GM12878 (cell line): ENCODE data around the gene NAALADL2. TPM values are rescaled to one million over a fixed set of nuclear protein-coding genes. Genes with fewer than 3 reads are reported as not detected.

Experiments used
- ATAC-seq: fragments of 200-7000 bp; cut with Tn5 transposase; 3 replicates; pipeline ENCODE4 v1.9.1; 2020; ENCODE audit warnings: mild to moderate bottlenecking, moderate library complexity
- BruUV-seq: library from RNA; stranded (reverse); fragments of 400-500 nt; replicated peaks from 2 replicates; lab custom pipeline; 2021; lab: Mats Ljungman, UMichigan
- CTCF ChIA-PET: fragments of 300-600 bp; sonication (Branson Sonifier 250); formaldehyde crosslinking; extraction: SDS; loops from one replicate; lab custom pipeline; 2021; ENCODE audit warnings: inconsistent platforms; lab: Yijun Ruan, JAX
- POLR2A ChIA-PET: fragments of 350-600 bp; formaldehyde crosslinking; extraction: SDS; loops from one replicate; lab custom pipeline; 2021; ENCODE audit warnings: inconsistent platforms; lab: Charles Lee
- RAD21 ChIA-PET: fragments of 300-600 bp; sonication (Branson Sonifier 250); formaldehyde crosslinking; loops from one replicate; lab custom pipeline; 2023; ENCODE audit warnings: antibody characterized with exemption; ENCODE audit not compliant: unreplicated experiment; lab: Charles Lee
- SMC1A ChIA-PET: fragments of 300-600 bp; sonication (Branson Sonifier 250); formaldehyde crosslinking; loops from one replicate; lab custom pipeline; 2023; ENCODE audit not compliant: unreplicated experiment, uncharacterized antibody; lab: Charles Lee
- DNase-seq: peaks from one replicate; pipeline ENCODE4 v3.0.0-alpha.2; 2011; ENCODE audit warnings: low read depth, low spot score
- FAIRE-seq: peaks from 3 replicates; lab custom pipeline; 2011; peaks lifted over from hg19 to GRCh38; lab: Jason Lieb, UNC
- H2AFZ ChIP-seq: 2 replicates; pipeline ENCODE4 v1.6.0; 2011; ENCODE audit warnings: low read depth, low read length, control low read depth; ENCODE audit not compliant: control insufficient read depth
- H3K27ac ChIP-seq: 2 replicates; pipeline ENCODE4 v1.5.1; 2011; ENCODE audit warnings: control low read depth; ENCODE audit not compliant: control insufficient read depth, insufficient read depth
- H3K27me3 ChIP-seq, 2 experiments: replicated peaks in 1 of 2; 2 replicates each; pipeline versions ENCODE4 v1.6.0 to v1.6.1; 2011; ENCODE audit warnings: low read length in 1 of 2; ENCODE audit not compliant: control insufficient read depth in 2 of 2, insufficient read depth in 2 of 2
- H3K36me3 ChIP-seq, 2 experiments: 2 replicates each; pipeline ENCODE4 v1.5.1; 2011; ENCODE audit warnings: low read length in 1 of 2; ENCODE audit not compliant: control insufficient read depth in 2 of 2, insufficient read depth in 2 of 2
- H3K4me1 ChIP-seq: 2 replicates; pipeline ENCODE4 v1.6.1; 2011; ENCODE audit warnings: mild to moderate bottlenecking, low read length, moderate library complexity, mixed read lengths; ENCODE audit not compliant: control insufficient read depth, insufficient read depth
- H3K4me2 ChIP-seq: 2 replicates; pipeline ENCODE4 v1.6.0; 2011; ENCODE audit warnings: control low read depth; ENCODE audit not compliant: control insufficient read depth, insufficient read depth
- H3K4me3 ChIP-seq: fragments of 200-600 bp; sonication (generic); 2 replicates; pipeline ENCODE4 v1.5.1; 2016
- H3K79me2 ChIP-seq: 2 replicates; pipeline ENCODE4 v1.6.0; 2011; ENCODE audit warnings: low read length; ENCODE audit not compliant: control insufficient read depth, insufficient read depth
- H3K9ac ChIP-seq: 2 replicates; pipeline ENCODE4 v1.8.0; 2011; ENCODE audit warnings: low read length, control low read depth, mixed read lengths; ENCODE audit not compliant: control insufficient read depth, insufficient read depth
- H3K9me3 ChIP-seq: replicated peaks from 3 replicates; pipeline ENCODE4 v1.5.1; 2011; ENCODE audit warnings: mild to moderate bottlenecking, low read length; ENCODE audit not compliant: control insufficient read depth, insufficient read depth
- H4K20me1 ChIP-seq: 2 replicates; pipeline ENCODE4 v1.6.0; 2011; ENCODE audit not compliant: control insufficient read depth, insufficient read depth
- BHLHE40 ChIP-seq, 2 experiments: fragments of 450-650 bp in 1 of 2; IDR thresholded peaks; 2 replicates each; pipeline ENCODE4 v1.6.1; 2011 to 2017; ENCODE audit warnings: low read depth in 2 of 2, borderline replicate concordance in 1 of 2, improper control_type of control experiment in 1 of 2, low read length in 1 of 2, mild to moderate bottlenecking in 1 of 2
- BRCA1 ChIP-seq: IDR thresholded peaks from 2 replicates; pipeline ENCODE4 v1.6.1; 2011; ENCODE audit warnings: low read depth, low read length, improper control_type of control experiment
- MEF2A ChIP-seq: IDR thresholded peaks from 2 replicates; pipeline ENCODE4 v1.6.1; 2011; ENCODE audit warnings: low read depth, mild to moderate bottlenecking, low read length, moderate library complexity; ENCODE audit not compliant: insufficient read depth
- NFYA ChIP-seq: IDR thresholded peaks from 2 replicates; pipeline ENCODE4 v1.6.1; 2011; ENCODE audit warnings: low read depth, mild to moderate bottlenecking, low read length, improper control_type of control experiment, borderline replicate concordance
- NR2C2 ChIP-seq: IDR thresholded peaks from 2 replicates; pipeline ENCODE4 v1.6.1; 2011; ENCODE audit warnings: borderline replicate concordance, low read depth; ENCODE audit not compliant: control insufficient read depth, insufficient read length
- PAX5 ChIP-seq: IDR thresholded peaks from 2 replicates; pipeline ENCODE4 v1.6.1; 2011; ENCODE audit warnings: low read depth, low read length, borderline replicate concordance
- SREBF2 ChIP-seq: IDR thresholded peaks from 2 replicates; pipeline ENCODE4 v1.6.1; 2012; ENCODE audit warnings: mild to moderate bottlenecking, low read length
- STAT1 ChIP-seq: fragments of 450-650 bp; conservative IDR thresholded peaks from 2 replicates; pipeline ENCODE4 v1.6.1; 2014; ENCODE audit warnings: antibody characterized with exemption, mild to moderate bottlenecking
- TAF1 ChIP-seq: IDR thresholded peaks from 2 replicates; pipeline ENCODE4 v1.6.1; 2011; ENCODE audit warnings: mild to moderate bottlenecking, low read depth, low read length, borderline replicate concordance
- TCF7 ChIP-seq: IDR thresholded peaks from 2 replicates; pipeline ENCODE4 v1.6.1; 2014; ENCODE audit warnings: antibody characterized with exemption, borderline replicate concordance
- WRNIP1 ChIP-seq: IDR thresholded peaks from 2 replicates; pipeline ENCODE4 v1.6.1; 2011; ENCODE audit warnings: low read depth, low read length, improper control_type of control experiment, borderline replicate concordance
- WGBS: methylation state at CpG from one replicate; pipeline ENCODE4 v1.1.6; 2016; ENCODE audit warnings: low lambda C conversion rate; ENCODE audit not compliant: insufficient replicate concordance, insufficient coverage; ENCODE audit errors: missing lambda C conversion rate; 5-methylcytosine and 5-hydroxymethylcytosine counted together
- in situ Hi-C: fragments of 300-500 bp; cut with MboI; formaldehyde crosslinking; loops from 9 replicates; pipeline ENCODE4 v1.14.3; 2018; ENCODE audit warnings: mixed read lengths
- intact Hi-C: fragments of 100-400 bp; cut with micrococcal nuclease; formaldehyde crosslinking; loops from one replicate; pipeline ENCODE4 v1.14.2; 2022; ENCODE audit not compliant: unreplicated experiment
- polyA plus RNA-seq, 11 experiments: library from polyadenylated mRNA; depleted of rRNA in 4 of 11; unstranded in 6 of 11; stranded (reverse) in 5 of 11; fragments of >200 nt; fragmentation: Nextera tagmentation in 4 of 11; fragmentation: Illumina TruSeq in 1 of 11; extraction: Ambion mirVana in 4 of 11; extraction: Trizol in 1 of 11; gene quantifications; 1 replicate in 1 of 11; 2 replicates in 10 of 11; pipeline versions ENCODE4 v1.2.1 to v1.2.3, GENCODE V29; 2011 to 2016; ENCODE audit warnings: inconsistent platforms in 2 of 11, missing spikeins in 2 of 11, low read depth in 1 of 11
- total RNA-seq, 4 experiments: library from RNA; depleted of rRNA in 3 of 4; stranded (reverse); fragments of >200 nt in 3 of 4; fragmentation: Illumina TruSeq in 1 of 4; extraction: Trizol in 1 of 4; gene quantifications; 2 replicates each; pipeline versions ENCODE4 v1.2.1 to v1.2.3, GENCODE V29; 2013 to 2021
- TF ChIP-seq, protein P1 (sequence below): fragments of 450-650 bp; IDR thresholded peaks from 2 replicates; pipeline ENCODE4 v1.6.1; 2018; ENCODE audit warnings: borderline replicate concordance, mild to moderate bottlenecking; ENCODE audit not compliant: partially characterized antibody
- TF ChIP-seq, protein P2 (sequence below): fragments of 450-650 bp; IDR thresholded peaks from 2 replicates; pipeline ENCODE4 v1.6.1; 2016; ENCODE audit warnings: mild to moderate bottlenecking
- TF ChIP-seq, protein P3 (sequence below): IDR thresholded peaks from 2 replicates; pipeline ENCODE4 v1.6.1; 2011; ENCODE audit warnings: mild to moderate bottlenecking, low read depth, low read length, moderate library complexity; ENCODE audit not compliant: insufficient replicate concordance

Gene NAALADL2
- total and polyA plus RNA-seq, 10 of the 15 experiments (the other 5 are each of a cell fraction or from before 2014, with no cell fraction given) = 0.06 to 10.8 (median 0.46) TPM

DNA sequence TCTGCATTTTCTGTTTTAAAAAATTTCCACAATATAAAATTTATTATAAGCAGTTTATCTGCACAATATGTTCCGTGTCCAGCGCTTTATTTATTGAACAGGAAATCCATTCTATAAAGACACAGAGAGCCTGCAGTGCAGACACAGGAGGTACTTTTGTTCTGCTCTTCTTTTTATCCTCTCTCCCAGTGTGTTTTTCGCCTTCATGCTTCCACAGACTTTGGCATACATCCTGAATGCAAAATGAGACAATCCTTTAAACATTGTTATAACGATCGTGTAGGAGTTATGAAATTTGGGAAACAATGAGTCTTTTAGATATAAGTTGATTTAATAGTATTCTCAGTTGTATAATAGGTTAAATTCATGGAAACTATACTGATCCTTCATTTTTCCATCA, 749.2 kb downstream of the NAALADL2 start:
- H3K79me2 ChIP-seq = no peaks in the 10 kb centered on the region
- no peak for ATAC-seq

More for the DNA sequence above, 749.2 kb downstream of the NAALADL2 start:
- H3K4me3 ChIP-seq = no peak overlapping the region
- H3K9ac ChIP-seq = no peak overlapping the region
- 69% methylated on average over 5 of the region's 5 CpGs for WGBS
- TF ChIP-seq TCF7 (no peak), WRNIP1 (no peak), STAT1 (no peak), SREBF2 (no peak), BRCA1 (no peak), TAF1 (no peak), BHLHE40 (IDR thresholded peaks at IDR 0.05; ENCODE audit: borderline replicate concordance in 1 of 2, low read depth in 2 of 2, low read length in 1 of 2) (no peak), PAX5 (no peak), NFYA (no peak), NR2C2 (no peak), MEF2A (no peak)
- TF ChIP-seq, protein P1, sequence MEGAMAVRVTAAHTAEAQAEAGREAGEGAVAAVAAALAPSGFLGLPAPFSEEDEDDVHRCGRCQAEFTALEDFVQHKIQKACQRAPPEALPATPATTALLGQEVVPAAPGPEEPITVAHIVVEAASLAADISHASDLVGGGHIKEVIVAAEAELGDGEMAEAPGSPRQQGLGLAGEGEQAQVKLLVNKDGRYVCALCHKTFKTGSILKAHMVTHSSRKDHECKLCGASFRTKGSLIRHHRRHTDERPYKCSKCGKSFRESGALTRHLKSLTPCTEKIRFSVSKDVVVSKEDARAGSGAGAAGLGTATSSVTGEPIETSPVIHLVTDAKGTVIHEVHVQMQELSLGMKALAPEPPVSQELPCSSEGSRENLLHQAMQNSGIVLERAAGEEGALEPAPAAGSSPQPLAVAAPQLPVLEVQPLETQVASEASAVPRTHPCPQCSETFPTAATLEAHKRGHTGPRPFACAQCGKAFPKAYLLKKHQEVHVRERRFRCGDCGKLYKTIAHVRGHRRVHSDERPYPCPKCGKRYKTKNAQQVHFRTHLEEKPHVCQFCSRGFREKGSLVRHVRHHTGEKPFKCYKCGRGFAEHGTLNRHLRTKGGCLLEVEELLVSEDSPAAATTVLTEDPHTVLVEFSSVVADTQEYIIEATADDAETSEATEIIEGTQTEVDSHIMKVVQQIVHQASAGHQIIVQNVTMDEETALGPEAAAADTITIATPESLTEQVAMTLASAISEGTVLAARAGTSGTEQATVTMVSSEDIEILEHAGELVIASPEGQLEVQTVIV = no peak
- TF ChIP-seq, protein P2, sequence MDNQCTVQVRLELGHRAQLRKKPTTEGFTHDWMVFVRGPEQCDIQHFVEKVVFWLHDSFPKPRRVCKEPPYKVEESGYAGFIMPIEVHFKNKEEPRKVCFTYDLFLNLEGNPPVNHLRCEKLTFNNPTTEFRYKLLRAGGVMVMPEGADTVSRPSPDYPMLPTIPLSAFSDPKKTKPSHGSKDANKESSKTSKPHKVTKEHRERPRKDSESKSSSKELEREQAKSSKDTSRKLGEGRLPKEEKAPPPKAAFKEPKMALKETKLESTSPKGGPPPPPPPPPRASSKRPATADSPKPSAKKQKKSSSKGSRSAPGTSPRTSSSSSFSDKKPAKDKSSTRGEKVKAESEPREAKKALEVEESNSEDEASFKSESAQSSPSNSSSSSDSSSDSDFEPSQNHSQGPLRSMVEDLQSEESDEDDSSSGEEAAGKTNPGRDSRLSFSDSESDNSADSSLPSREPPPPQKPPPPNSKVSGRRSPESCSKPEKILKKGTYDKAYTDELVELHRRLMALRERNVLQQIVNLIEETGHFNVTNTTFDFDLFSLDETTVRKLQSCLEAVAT = no peak
- TF ChIP-seq, protein P3, sequence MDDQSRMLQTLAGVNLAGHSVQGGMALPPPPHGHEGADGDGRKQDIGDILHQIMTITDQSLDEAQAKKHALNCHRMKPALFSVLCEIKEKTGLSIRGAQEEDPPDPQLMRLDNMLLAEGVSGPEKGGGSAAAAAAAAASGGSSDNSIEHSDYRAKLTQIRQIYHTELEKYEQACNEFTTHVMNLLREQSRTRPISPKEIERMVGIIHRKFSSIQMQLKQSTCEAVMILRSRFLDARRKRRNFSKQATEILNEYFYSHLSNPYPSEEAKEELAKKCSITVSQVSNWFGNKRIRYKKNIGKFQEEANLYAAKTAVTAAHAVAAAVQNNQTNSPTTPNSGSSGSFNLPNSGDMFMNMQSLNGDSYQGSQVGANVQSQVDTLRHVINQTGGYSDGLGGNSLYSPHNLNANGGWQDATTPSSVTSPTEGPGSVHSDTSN = no peak
- POLR2A ChIA-PET = no interaction called here
- H4K20me1 ChIP-seq = no peaks in the 10 kb centered on the region
- no peak overlapping the region for H2AFZ ChIP-seq
- no peaks in the 10 kb centered on the region for H3K4me1 ChIP-seq
- H3K9me3 ChIP-seq = no peaks in the 10 kb centered on the region
- in situ Hi-C loops (no loop called here), intact Hi-C loops (no loop called here)
- DNase-seq (no peak), FAIRE-seq (no peak)
- H3K36me3 ChIP-seq = no peaks in the 10 kb centered on the region
- no TSS peak for BruUV-seq
- CTCF ChIA-PET = interaction anchor here (0.6 kb wide), 2 partner anchors 180 to 1241 kb away, joined by 3 read pairs; no protein-coding TSS in a partner anchor
- SMC1A ChIA-PET = no interaction called here
- no peaks in the 10 kb centered on the region for H3K27me3 ChIP-seq
- H3K4me2 ChIP-seq = no peak overlapping the region
- no peak overlapping the region for H3K27ac ChIP-seq
- RAD21 ChIA-PET = no interaction called here
